ENCODE measurements around the gene NFIC. TPM values are rescaled to one million over a fixed set of nuclear protein-coding genes. Genes with fewer than 3 reads are reported as not detected.

Gene NFIC
- total and polyA plus RNA-seq, 4 donors: 12.8 to 100 (median 75.1) TPM

DNA sequence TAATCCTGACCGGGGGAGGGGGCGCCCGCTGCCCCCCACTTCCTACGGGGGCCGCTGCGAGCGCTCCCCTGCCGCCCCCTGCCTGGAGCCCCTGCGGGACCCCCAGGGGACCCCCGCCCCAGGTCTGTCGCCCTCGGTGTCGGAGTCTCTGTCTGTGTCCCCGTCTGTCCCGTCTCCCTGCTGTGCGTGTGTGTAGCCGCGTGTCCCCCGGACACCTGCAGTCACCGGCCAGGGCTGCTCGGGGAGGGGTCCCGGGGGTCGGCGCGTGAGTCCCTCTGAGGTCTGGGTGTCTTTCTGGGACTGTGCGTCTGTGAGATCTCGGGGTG is 7.7 kb upstream of the NFIC start:
- peaks cover 4 to 21% (median 16%) of the 10 kb centered on the region in 4 donors for H3K4me1 ChIP-seq (ENCODE audit: control insufficient read depth in 4 of 4, insufficient read depth in 4 of 4, low read length in 3 of 4)
- H3K36me3 ChIP-seq (ENCODE audit: control insufficient read depth in 4 of 4, insufficient read depth in 3 of 4, low read depth in 1 of 4, low read length in 3 of 4): no peaks in the 10 kb centered on the region
- H3K27ac ChIP-seq (ENCODE audit: low read depth in 1 of 2, low read length in 2 of 2): peak overlapping the region; percentile 89
- WGBS: under 1% methylated on average over 27 of the region's 27 CpGs
- DNase-seq (ENCODE audit: low spot score): no peak
- H3K27me3 ChIP-seq (ENCODE audit: control insufficient read depth in 4 of 4, insufficient read depth in 4 of 4, low read length in 3 of 4): no peaks in the 10 kb centered on the region
- TF ChIP-seq HNF4G (IDR thresholded peaks at IDR 0.05): no peak
- no peak for TF ChIP-seq RAD21 (IDR thresholded peaks at IDR 0.05)
- TF ChIP-seq JUND (IDR thresholded peaks at IDR 0.05): no peak
- TF ChIP-seq FOXA2 (IDR thresholded peaks at IDR 0.05): no peak
- no peak for TF ChIP-seq MAX (IDR thresholded peaks at IDR 0.05)
- no peak for TF ChIP-seq SP1 (IDR thresholded peaks at IDR 0.05)
- TF ChIP-seq NR2F2 (IDR thresholded peaks at IDR 0.05): no peak
- TF ChIP-seq, protein P1, sequence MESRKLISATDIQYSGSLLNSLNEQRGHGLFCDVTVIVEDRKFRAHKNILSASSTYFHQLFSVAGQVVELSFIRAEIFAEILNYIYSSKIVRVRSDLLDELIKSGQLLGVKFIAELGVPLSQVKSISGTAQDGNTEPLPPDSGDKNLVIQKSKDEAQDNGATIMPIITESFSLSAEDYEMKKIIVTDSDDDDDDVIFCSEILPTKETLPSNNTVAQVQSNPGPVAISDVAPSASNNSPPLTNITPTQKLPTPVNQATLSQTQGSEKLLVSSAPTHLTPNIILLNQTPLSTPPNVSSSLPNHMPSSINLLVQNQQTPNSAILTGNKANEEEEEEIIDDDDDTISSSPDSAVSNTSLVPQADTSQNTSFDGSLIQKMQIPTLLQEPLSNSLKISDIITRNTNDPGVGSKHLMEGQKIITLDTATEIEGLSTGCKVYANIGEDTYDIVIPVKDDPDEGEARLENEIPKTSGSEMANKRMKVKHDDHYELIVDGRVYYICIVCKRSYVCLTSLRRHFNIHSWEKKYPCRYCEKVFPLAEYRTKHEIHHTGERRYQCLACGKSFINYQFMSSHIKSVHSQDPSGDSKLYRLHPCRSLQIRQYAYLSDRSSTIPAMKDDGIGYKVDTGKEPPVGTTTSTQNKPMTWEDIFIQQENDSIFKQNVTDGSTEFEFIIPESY (IDR thresholded peaks at IDR 0.05): no peak
- TF ChIP-seq YY1 (IDR thresholded peaks at IDR 0.05): no peak
- TF ChIP-seq, protein P2, sequence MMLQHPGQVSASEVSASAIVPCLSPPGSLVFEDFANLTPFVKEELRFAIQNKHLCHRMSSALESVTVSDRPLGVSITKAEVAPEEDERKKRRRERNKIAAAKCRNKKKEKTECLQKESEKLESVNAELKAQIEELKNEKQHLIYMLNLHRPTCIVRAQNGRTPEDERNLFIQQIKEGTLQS (IDR thresholded peaks at IDR 0.05): no peak
- no peak for TF ChIP-seq TAF1 (conservative IDR thresholded peaks at IDR 0.05)
- no peak for TF ChIP-seq REST (IDR thresholded peaks at IDR 0.05)
- no peak for TF ChIP-seq EGR1 (IDR thresholded peaks at IDR 0.05; ENCODE audit: low read depth in 2 of 2)
- TF ChIP-seq FOXA1 (IDR thresholded peaks at IDR 0.05): no peak
- TF ChIP-seq GABPA (IDR thresholded peaks at IDR 0.05 in 1 of 2, conservative IDR thresholded peaks at IDR 0.05 in 1 of 2): no peak
- no peak for TF ChIP-seq HNF4A (conservative IDR thresholded peaks at IDR 0.05)
- no peak for TF ChIP-seq RXRA (IDR thresholded peaks at IDR 0.05)
- no peak for TF ChIP-seq CTCF (IDR thresholded peaks at IDR 0.05; ENCODE audit: low read depth, low read length, missing input control)
- no peaks in the 10 kb centered on the region for H3K9me3 ChIP-seq (ENCODE audit: control insufficient read depth in 4 of 4, low read length in 3 of 4)
- H3K9ac ChIP-seq (ENCODE audit: low read depth in 1 of 2, low read length in 2 of 2): peak overlapping the region; percentile 10 to 82
- peak overlapping the region; percentile 47 to 97 (median 79) for H3K4me3 ChIP-seq (ENCODE audit: low read depth in 1 of 3, low read length in 3 of 3)
